Mucosa of stomach (tissue), 1 donor: Measurements from ENCODE around the gene GSTA5.
"Not testable (repeated sequence)": the region's sequence is repeated elsewhere in the genome, so short reads cannot be mapped to it uniquely, and the experiment has no call there.

Source experiments
- H3K27me3 ChIP-seq: one replicate; pipeline ENCODE4 v1.7.0; 2013; ENCODE audit warnings: mild to moderate bottlenecking, low read length; ENCODE audit not compliant: control insufficient read depth, insufficient read depth
- H3K36me3 ChIP-seq: one replicate; pipeline ENCODE4 v1.7.0; 2013; ENCODE audit warnings: low read length; ENCODE audit not compliant: control insufficient read depth, insufficient read depth
- H3K4me1 ChIP-seq: one replicate; pipeline ENCODE4 v1.7.0; 2013; ENCODE audit warnings: mild to moderate bottlenecking, low read length; ENCODE audit not compliant: control insufficient read depth, insufficient read depth
- H3K4me3 ChIP-seq: one replicate; pipeline ENCODE4 v1.7.0; 2013; ENCODE audit warnings: low read length
- H3K9ac ChIP-seq: one replicate; pipeline ENCODE4 v1.7.0; 2013; ENCODE audit warnings: mild to moderate bottlenecking, low read length, moderate library complexity
- H3K9me3 ChIP-seq: one replicate; pipeline ENCODE4 v1.7.0; 2013; ENCODE audit warnings: mild to moderate bottlenecking, low read length, moderate library complexity; ENCODE audit not compliant: control insufficient read depth
- donor health status: Pancreatic carcinoma.

GSTA5 gene

GRCh38 chr6:52868899-52869298 lies 28.3 kb upstream of the GSTA5 start:
- H3K9ac ChIP-seq, H3K9me3 ChIP-seq: not testable (repeated sequence)

GRCh38 chr6:52868240-52868639 lies 27.6 kb upstream of the GSTA5 start:
- Histone ChIP-seq H3K27me3 (no peaks in the 10 kb centered on the region), H3K36me3 (no peaks in the 10 kb centered on the region), H3K4me1 (peaks cover 6% of the 10 kb centered on the region), H3K9ac (no peak overlapping the region), H3K4me3 (no peak overlapping the region), H3K9me3 (no peaks in the 10 kb centered on the region)

More at GRCh38 chr6:52868899-52869298, 28.3 kb upstream of the GSTA5 start:
- not testable (repeated sequence) for H3K4me1 ChIP-seq, H3K4me3 ChIP-seq, H3K27me3 ChIP-seq, H3K36me3 ChIP-seq

- not testable (repeated sequence) for H3K9me3 ChIP-seq, H3K4me3 ChIP-seq, H3K4me1 ChIP-seq, H3K27me3 ChIP-seq, H3K9ac ChIP-seq, H3K36me3 ChIP-seq
Observed at GRCh38 chr6:52861151-52861550, 20.5 kb upstream of the GSTA5 start.

- H3K9ac ChIP-seq: no peak overlapping the region
- H3K36me3 ChIP-seq: no peaks in the 10 kb centered on the region
- H3K4me3 ChIP-seq: no peak overlapping the region
- H3K4me1 ChIP-seq: peaks cover 13% of the 10 kb centered on the region
- no peaks in the 10 kb centered on the region for H3K9me3 ChIP-seq
- no peaks in the 10 kb centered on the region for H3K27me3 ChIP-seq
Observed at GRCh38 chr6:52858416-52858815, 17.8 kb upstream of the GSTA5 start.

GRCh38 chr6:52856137-52856536 lies 15.5 kb upstream of the GSTA5 start:
- H3K9ac ChIP-seq, H3K27me3 ChIP-seq, H3K9me3 ChIP-seq, H3K4me3 ChIP-seq, H3K36me3 ChIP-seq: not testable (repeated sequence)
- H3K4me1 ChIP-seq: peaks cover 13% of the 10 kb centered on the region

GRCh38 chr6:52849137-52849536 lies 8.5 kb upstream of the GSTA5 start:
- no peaks in the 10 kb centered on the region for H3K27me3 ChIP-seq
- peaks cover 3% of the 10 kb centered on the region for H3K4me1 ChIP-seq
- H3K9ac ChIP-seq: no peak overlapping the region
- no peaks in the 10 kb centered on the region for H3K9me3 ChIP-seq
- no peak overlapping the region for H3K4me3 ChIP-seq
- no peaks in the 10 kb centered on the region for H3K36me3 ChIP-seq

- Histone ChIP-seq H3K9ac (no peak overlapping the region), H3K4me1 (peaks cover 3% of the 10 kb centered on the region), H3K27me3 (no peaks in the 10 kb centered on the region), H3K36me3 (no peaks in the 10 kb centered on the region), H3K4me3 (no peak overlapping the region), H3K9me3 (no peaks in the 10 kb centered on the region)
Observed at GRCh38 chr6:52846002-52846401, 5.4 kb upstream of the GSTA5 start.

GRCh38 chr6:52843605-52844004 lies 3.0 kb upstream of the GSTA5 start:
- no peaks in the 10 kb centered on the region for H3K36me3 ChIP-seq
- H3K4me3 ChIP-seq: no peak overlapping the region
- H3K4me1 ChIP-seq: peaks cover 3% of the 10 kb centered on the region
- no peaks in the 10 kb centered on the region for H3K27me3 ChIP-seq
- H3K9ac ChIP-seq: no peak overlapping the region
- H3K9me3 ChIP-seq: no peaks in the 10 kb centered on the region

GRCh38 chr6:52839124-52840055 lies 1.2 kb downstream of the GSTA5 start:
- H3K9me3 ChIP-seq: no peaks in the 10 kb centered on the region
- no peaks in the 10 kb centered on the region for H3K4me1 ChIP-seq
- H3K27me3 ChIP-seq: no peaks in the 10 kb centered on the region
- no peak overlapping the region for H3K4me3 ChIP-seq
- H3K36me3 ChIP-seq: no peaks in the 10 kb centered on the region
- no peak overlapping the region for H3K9ac ChIP-seq

- no peak overlapping the region for H3K4me3 ChIP-seq
- H3K4me1 ChIP-seq: no peaks in the 10 kb centered on the region
- no peak overlapping the region for H3K9ac ChIP-seq
- no peaks in the 10 kb centered on the region for H3K9me3 ChIP-seq
- no peaks in the 10 kb centered on the region for H3K27me3 ChIP-seq
- H3K36me3 ChIP-seq: no peaks in the 10 kb centered on the region
Observed at GRCh38 chr6:52834481-52834880, 6.1 kb downstream of the GSTA5 start.

GRCh38 chr6:52830869-52831268 lies 9.7 kb downstream of the GSTA5 start:
- H3K9ac ChIP-seq, H3K27me3 ChIP-seq, H3K4me3 ChIP-seq, H3K4me1 ChIP-seq, H3K36me3 ChIP-seq, H3K9me3 ChIP-seq: not testable (repeated sequence)

GRCh38 chr6:52829046-52829817 lies 11.4 kb downstream of the GSTA5 start:
- no peak overlapping the region for H3K4me3 ChIP-seq
- no peaks in the 10 kb centered on the region for H3K36me3 ChIP-seq
- no peaks in the 10 kb centered on the region for H3K27me3 ChIP-seq
- no peaks in the 10 kb centered on the region for H3K4me1 ChIP-seq
- H3K9me3 ChIP-seq: no peaks in the 10 kb centered on the region
- H3K9ac ChIP-seq: no peak overlapping the region
